ENCODE results near the gene CPLANE2.
"Not testable (repeated sequence)": the region's sequence is repeated elsewhere in the genome, so short reads cannot be mapped to it uniquely, and the experiment has no call there.

The CPLANE2 gene

DNA sequence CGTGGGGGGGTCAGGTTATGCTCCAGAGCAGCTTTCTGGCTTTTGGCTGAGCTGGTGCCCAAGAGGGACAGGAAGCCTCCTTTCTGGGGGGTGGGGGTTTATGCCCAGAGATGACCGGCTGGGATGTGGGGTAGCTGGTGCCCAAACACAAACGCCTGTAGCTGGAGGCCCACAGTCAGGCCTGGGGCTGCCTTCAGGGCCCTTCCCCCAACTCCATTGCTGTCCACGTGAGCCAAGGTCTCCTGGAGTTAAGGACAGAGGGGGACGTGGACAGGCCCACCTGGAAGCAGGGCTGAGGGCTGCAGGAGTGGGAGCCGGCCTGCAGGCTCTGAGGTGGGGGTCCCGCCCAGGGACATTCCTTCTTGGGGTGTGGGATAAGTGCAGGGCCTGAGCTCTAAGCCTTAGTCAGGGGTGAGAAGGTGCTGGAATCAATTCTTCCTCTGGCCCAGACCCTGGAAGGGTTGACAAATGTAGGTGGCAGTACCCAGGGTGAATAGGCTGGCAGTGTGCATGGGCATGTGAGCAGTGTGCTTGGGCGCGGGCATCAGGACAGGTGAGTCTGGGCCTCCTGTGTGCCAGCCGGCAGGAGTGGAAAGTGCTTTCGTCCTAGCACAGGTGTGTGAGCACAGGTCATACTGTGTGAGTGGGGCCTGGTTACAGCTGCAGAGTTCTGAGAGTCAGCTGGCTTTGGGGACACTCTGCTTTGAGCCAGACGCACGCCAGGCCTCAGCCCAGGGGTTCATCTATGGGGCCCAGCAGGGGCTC, 6.8 kb downstream of the CPLANE2 start:
- TF ChIP-seq POLR2A (IDR thresholded peaks at IDR 0.05; ENCODE audit: low read depth, low read length), result no peak
- FAIRE-seq (no peak), DNase-seq (ENCODE audit: insufficient read length, low spot score) (no peak)

DNA sequence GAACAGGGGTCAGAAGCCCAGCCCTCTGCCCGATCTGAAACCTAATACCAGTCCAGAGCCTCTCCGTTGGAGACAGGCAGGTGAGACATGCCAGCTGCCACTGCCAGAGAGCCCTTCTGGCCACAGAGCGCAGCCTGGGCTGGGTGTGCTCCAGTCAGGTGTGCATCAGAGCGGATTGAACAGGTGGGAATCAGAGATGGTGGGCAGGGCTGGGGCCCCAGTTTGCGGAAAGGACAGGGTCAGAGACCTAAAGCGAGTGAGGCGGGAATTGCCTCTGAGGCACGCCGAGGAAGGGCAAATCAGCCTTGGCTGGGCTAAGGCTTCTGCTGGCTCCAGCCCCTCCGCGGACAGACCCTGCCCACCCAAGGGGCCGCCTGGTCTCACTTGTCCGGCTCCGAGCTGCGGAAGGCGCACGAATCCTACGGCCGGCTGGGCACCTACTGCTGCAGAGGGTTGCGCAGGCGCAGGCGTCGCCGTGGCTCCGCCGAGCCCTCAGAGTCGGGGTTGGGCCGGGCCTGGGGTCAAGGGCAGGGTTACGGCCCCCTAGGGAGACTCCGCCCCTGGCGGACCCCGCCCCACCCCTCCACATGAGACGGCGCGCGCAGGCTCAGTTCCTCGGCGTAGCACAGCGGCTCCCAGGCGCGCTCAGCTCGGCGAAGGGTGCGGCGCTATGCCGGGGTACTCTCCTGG, 10.3 kb downstream of the CPLANE2 start:
- no peak for TF ChIP-seq POLR2A (IDR thresholded peaks at IDR 0.05; ENCODE audit: low read depth, low read length)
- no peak for FAIRE-seq
- no peak for DNase-seq (ENCODE audit: insufficient read length, low spot score)

DNA sequence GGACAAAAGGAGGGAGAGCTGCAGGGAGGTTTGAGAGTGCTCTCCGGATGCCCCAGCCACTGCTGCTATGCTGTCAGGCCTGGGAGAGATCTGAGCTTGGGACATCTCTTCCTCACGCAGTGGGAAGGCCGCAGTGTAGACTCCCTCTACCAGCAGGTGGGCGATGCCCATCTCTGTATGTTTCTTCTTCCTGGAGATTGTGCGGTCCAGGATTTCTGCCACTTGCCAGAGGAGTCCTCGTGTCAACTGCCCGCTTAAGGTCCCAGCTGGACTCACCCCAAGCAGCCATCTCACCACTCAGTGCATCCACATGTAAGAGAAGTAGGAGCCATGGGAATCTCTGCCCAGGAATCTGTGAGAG, 10.9 kb downstream of the CPLANE2 start:
- FAIRE-seq (no peak), DNase-seq (ENCODE audit: insufficient read length, low spot score) (no peak)
- no peak for TF ChIP-seq POLR2A (IDR thresholded peaks at IDR 0.05; ENCODE audit: low read depth, low read length)

DNA sequence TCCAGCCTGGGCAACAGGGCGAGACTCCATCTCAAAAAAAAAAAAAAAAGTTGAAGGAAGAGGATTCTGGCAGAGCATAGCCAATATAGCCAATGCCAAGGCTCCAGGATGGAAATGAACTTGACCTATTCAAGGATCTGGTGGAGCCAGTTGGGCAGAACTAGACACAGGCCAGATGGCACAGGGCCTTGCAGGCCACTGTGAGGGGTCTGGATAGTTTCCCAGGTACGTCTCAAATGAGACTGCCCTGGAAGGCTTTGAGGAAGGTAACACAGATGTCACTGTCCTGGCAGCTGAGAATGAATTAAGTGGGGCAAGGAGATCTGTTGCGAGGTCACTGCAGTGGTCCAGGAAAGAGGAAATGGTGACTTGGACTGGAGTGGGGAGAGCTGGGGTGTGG, 12.5 kb downstream of the CPLANE2 start:
- DNase-seq (ENCODE audit: insufficient read length, low spot score) (no peak), FAIRE-seq (no peak)
- TF ChIP-seq POLR2A (IDR thresholded peaks at IDR 0.05; ENCODE audit: low read depth, low read length), result no peak

DNA sequence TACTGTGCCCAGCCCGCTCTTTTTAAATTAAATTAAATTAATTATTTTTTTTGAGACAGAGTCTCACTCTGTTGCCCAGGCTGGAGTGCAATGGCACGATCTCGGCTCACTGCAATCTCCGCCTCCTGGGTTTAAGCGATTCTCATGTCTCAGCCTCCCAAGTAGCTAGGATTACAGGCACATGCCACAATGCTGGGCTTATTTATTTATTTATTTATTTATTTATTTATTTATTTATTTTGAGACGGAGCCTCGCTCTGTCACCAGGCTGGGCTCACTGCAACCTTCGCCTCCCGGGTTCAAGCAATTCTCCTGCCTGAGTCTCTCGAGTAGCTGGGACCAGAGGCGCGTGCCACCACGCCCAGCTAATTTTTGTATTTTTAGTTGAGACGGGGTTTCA, 14.3 kb downstream of the CPLANE2 start:
- not testable (repeated sequence) for FAIRE-seq; DNase-seq (ENCODE audit: insufficient read length, low spot score)

DNA sequence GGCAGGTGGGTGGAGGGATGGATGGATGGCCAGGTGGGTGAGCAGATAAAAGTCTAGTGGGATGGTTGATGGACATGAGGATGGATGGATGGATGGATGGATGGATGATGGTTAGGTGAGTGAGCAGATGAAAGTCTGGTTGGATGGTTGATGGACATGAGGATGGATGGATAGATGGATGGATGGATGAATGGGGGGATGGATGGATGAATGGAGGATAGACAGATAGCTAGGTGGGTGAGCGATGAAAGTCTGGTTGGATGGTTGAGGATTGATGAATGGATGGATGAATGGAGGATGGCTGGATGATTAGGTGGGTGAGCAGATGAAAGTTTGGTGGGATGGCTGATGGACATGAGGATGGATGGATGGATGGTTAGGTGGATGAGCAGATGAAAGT, 15.5 kb downstream of the CPLANE2 start:
- no peak for TF ChIP-seq POLR2A (IDR thresholded peaks at IDR 0.05; ENCODE audit: low read depth, low read length)
- DNase-seq (ENCODE audit: insufficient read length, low spot score) (no peak), FAIRE-seq (no peak)

DNA sequence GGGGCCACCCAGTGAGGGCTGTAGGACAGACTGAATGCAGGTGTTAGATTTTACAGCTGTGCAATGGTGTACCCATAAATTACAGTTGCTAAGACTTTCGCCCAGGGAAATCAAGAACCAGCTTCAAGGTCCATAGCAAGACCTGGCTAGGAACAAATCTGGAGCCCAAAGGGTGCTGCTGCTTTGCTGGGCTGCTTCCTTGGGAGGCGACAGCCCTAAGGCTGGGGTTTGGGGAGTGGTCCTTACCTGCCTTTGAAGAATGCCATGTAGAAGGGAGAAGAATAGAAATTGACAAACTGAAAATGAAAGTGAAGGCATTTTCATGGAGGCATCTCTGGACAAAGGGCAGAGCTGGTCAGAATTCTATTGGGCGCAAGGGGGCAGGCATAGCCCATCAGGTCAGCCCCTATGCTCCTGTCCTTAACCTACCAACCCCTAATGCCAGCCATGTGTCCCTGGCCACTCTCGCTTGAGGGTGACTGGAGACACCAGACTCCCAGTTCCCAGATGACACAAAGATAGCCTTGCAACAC, 16.9 kb downstream of the CPLANE2 start:
- no peak for TF ChIP-seq POLR2A (IDR thresholded peaks at IDR 0.05; ENCODE audit: low read depth, low read length)
- DNase-seq (ENCODE audit: insufficient read length, low spot score) (no peak), FAIRE-seq (no peak)

DNA sequence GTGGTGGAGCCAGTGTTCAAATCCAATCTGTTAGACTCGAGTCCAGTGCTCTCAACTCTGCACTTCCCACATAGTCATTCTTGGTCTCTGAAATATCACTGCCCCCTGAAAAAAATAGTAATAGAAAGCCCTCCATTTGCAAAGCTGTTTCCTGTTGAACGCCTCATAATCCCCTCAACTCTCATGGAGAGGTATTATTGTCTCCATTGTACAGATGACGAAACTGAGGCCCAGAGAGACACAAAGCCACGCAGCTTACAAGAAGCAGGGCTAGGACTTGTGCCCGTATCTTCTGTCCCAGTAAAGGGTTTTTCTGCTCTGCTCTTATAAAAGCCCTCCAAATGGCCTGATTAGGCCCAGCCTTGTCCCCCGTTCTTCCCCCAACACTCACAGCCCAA, 18.3 kb downstream of the CPLANE2 start:
- FAIRE-seq (no peak), DNase-seq (ENCODE audit: insufficient read length, low spot score) (no peak)
- TF ChIP-seq POLR2A (IDR thresholded peaks at IDR 0.05; ENCODE audit: low read depth, low read length), result no peak

DNA sequence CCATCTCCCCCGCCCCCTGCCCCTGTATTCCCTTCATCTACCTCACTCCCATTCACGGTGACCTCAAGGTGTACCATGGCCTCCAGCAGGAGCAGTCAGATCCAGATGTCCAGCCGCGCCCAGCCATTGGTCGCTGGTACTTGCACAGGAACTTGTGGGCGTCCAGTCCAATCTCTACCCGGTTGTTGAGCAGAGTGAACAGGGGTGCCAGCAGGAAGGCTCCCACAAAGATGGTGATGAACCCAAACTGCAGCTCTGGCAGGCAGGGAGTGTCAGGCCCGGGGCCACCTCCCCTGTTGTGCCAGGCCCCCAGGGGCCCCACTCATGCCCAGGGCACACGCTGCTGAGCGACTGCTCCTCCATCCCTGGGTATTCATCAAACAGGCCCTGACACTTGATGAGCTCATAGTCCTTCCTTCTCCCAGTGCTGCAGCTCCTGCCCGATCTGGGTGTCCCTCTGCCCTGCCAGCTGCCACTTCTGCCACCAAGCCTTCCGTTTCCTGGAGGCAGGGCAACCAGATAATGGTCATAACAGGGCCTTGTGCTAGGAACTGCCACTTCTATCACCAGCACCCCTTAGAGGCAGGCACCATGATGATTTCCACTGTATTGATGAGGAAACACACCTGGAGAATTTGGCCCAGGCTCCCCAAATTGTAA, 18.8 kb downstream of the CPLANE2 start:
- TF ChIP-seq POLR2A (IDR thresholded peaks at IDR 0.05; ENCODE audit: low read depth, low read length), result no peak
- no peak for FAIRE-seq
- no peak for DNase-seq (ENCODE audit: insufficient read length, low spot score)

DNA sequence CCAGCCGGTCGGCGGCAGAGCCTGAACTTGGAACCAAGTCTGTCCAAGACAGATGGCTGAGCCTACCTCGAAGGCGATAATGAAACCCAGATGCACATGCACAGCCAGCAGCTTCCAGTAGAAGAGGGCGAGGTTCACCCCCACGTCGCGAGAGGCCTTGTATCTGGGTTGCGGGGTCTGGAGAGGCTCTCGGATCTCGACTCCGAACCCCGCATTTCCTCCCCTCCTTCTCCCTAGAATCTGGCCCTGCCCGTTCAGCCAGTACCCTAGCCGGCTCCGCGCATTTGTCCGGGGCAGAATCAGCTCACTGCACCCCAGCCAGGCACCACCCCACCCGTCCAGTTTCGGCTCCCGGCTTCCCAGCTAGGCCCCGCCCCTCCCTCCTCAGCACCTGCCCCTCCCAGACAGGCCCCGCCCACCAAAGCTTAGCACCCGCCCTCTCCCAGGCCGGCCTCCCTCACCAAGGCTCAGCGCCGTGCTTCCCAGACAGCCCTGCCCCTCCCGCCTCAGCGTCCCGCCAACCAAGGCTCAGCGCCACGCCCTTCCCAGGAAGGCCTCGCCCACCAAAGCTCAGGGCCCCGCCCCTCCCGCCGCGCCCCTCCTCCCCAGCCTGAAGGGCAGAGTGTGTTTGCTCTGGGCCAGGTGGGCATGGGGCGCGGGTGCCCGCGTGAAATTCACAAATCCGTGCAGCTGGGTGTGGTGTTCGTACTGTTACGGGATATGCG, 19.8 kb downstream of the CPLANE2 start:
- peak; percentile 78 for DNase-seq (ENCODE audit: insufficient read length, low spot score)
- peak; percentile 38 for FAIRE-seq
- TF ChIP-seq POLR2A (IDR thresholded peaks at IDR 0.05; ENCODE audit: low read depth, low read length), result no peak

DNA sequence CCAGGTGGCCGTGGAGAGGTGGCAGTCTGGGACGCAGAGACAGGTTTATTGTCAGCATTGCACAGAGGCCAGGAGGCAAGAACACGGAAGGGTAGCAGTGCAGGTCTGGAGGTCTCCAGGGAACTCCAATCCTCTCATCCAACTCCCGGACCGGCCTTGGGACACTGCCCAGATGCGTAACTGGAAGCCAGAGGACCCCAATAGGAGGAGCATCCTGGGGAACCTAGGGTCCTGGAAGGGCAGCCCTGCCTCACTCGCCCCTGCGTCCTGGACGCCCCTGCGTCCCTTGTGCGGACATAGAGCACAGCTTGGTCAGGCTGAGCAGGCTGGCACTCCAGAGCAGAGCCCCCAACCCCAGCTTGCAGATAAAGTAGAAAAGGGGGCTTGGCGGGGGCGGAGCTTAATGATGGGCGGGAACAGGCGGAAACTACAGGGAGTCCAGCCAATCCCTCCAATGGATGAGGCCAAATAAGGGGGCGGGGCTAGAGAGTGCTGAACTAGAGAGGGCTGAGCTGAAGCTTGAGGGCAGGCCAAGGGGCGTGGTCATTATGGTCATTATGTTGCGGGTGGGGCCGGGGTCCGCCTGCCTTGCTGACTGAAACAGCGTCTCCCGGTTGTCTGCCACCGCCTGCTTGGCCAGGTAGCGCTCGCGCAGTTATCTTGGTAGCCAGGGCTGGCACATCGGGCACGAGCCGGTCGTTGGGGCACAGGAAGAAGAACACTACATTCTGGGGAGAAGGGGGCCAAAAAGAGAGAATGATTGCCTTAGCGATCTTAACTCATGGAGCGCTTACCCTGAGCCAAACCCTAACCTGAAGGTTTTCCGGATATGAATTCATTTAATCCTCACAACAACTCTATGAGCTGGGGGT, 20.9 kb downstream of the CPLANE2 start:
- FAIRE-seq (no peak), DNase-seq (ENCODE audit: insufficient read length, low spot score) (no peak)
- TF ChIP-seq POLR2A (IDR thresholded peaks at IDR 0.05; ENCODE audit: low read depth, low read length), result no peak

DNA sequence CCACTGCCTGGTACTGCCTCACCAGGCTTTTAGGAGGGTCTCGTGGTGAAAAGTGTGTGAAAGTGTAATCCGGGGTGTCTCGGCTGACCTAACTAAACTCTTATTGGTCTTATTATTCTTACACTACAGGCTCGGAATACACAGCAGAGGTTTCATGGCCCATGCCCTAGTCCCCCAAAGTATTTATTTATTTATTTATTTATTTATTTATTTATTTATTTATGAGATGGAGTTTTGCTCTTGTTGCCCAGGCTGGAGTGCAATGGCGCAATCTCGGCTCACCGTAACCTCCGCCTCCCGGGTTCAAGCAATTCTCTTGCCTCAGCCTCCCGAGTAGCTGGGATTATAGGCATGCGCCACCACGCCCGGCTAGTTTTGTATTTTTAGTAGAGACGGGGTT, 21.7 kb downstream of the CPLANE2 start:
- not testable (repeated sequence) for FAIRE-seq; DNase-seq (ENCODE audit: insufficient read length, low spot score)

DNA sequence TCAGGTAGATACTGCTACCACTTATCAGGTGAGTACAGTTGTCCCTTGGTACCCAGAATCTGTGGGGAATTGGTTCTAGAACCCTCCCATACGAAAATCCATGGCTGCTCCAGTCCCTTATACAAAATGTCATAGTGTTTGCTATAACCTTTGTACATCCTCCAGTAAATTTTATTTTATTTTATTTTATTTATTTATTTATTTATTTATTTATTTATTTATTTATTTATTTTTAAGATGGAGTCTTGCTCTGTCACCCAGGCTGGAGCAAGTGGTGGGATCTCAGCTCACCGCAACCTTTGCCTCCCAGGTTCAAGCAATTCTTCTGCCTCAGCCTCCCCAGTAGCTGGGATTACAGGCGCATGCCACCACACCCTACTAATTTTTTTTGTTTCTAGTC, 23.4 kb downstream of the CPLANE2 start:
- FAIRE-seq; DNase-seq (ENCODE audit: insufficient read length, low spot score): not testable (repeated sequence)
